T47D (cell line): ENCODE data around the gene LSS.
"Not testable (repeated sequence)": the region's sequence is repeated elsewhere in the genome, so short reads cannot be mapped to it uniquely, and the experiment has no call there.

Source experiments
- DNase-seq, 2 experiments: peaks; one replicate each; pipeline versions ENCODE4 v3.0.0 to v3.0.0-alpha.2; 2011 to 2012; ENCODE audit warnings: low read depth in 1 of 2, low spot score in 1 of 2
- JUND ChIP-seq: IDR thresholded peaks from 2 replicates; pipeline ENCODE4 v1.6.1; 2012; ENCODE audit warnings: low read depth
- in situ Hi-C: cut with HindIII; loops from 2 replicates; pipeline ENCODE4 v1.10.0; 2016; ENCODE audit warnings: low sequenced_read_pairs, low pct_unique_long_range_greater_than_20kb

LSS gene

DNA sequence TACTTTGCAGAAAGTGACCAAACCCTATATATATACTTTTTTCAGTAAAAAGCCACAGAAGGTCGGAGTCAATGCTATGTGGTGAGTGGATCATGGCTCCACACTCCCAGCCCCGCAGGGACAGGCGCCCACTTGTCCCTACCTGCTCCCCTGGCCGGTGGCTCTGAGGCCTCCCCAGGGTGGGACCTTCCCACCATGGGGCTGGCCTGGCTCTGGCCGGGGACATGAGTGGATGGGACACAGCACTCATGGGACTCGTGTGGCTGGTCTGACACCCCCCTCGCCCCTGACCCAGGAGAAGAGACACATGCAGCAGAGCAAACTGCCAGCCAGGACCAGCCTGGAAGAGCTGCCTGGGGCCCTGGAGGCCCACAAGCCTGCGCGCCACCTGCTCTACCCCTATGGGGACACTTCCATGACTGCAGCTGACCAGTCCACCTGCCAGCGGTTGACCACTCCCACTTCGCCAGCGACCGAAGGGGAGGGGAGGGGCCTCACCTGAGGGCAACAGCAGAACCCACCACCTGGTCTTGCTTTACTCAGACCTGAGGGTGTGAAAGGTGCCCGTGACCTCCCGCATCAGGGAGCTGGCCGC is 46.5 kb downstream of the LSS start:
- no peak for TF ChIP-seq JUND
- DNase-seq, result no peak
- in situ Hi-C loops, result no loop called here

DNA sequence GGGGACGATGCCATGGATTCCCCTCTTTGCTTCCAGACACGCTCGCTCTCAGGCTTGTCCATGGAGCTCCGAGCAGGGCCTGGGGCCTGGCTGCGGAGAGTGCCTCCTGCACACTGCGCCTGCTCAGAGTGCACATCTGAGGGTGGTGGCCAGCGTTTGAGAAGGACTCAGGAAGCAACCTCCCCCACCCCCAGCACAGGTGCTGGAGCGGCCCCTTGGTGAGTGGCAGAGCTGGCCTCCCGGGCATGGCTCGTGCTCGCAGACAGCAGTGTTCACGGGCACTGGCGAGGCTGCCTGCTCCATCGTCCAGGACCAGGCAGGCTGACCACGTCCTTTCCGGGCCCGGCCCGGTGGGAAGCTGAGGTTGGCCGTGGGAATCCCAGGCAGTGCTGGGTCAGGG is 47.1 kb downstream of the LSS start:
- TF ChIP-seq JUND, result no peak
- DNase-seq, result no peak
- in situ Hi-C loops, result no loop called here

DNA sequence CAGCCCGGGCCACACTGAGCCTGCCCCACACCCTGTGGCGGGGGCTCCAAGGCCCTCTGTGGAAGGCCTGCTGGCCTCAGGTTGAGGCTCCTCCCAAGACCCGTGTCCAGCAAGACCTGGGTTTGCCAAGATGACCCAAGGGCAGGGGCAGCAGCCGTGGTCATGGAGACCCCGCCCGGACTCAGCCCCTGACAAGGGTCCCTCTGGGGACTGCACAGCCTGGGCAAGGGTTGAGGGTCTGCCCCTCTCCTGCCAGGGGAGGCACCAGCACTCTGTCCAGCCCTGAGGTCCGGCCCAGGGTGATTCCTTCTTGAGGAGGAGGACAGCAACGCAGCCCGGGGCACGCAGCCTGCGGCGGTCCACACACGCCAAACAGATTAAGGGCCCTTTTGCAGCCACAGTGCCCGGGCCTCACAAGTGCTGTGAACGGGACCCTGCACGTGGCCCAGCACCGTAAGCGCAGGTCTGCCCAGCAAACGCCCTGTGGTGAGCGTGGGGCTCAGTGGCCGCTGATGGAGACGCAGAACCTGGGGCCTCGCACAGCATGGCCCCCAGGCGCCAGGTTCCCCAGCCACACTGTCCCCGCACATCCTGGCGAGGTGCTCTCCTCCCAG is 47.7 kb downstream of the LSS start:
- DNase-seq, result no peak
- in situ Hi-C loops, result no loop called here
- TF ChIP-seq JUND, result no peak

DNA sequence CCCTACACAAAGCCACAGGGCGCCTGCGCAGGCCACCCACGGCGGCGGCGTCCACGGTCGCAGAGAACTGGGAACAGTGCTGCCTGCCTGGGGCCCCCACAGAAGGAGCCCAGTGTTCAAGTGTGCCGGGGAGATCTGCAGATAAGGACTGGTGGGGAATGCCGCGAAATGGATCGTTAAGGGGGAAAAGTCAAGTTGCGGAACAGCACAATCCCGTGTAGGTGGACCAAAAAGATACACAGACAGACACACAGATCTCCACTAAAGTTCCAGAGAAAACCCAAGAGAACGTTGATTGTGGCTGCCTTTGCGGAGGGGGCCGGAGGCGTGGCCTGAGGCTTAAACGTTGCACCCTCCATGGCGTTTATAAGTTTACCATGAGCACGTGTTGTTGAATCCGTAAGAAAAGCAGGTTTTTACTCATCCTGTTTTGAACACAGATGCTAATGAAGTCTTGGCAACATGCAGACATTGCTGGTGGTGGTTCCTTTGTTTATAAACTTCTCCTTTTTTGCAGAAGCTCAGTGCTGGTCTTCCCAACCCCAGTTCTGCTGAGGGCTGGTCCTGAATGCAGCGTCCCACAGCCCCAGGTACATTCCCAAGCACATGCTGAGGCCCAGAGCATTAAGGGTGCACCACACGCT is 48.4 kb downstream of the LSS start:
- in situ Hi-C loops, result no loop called here
- no peak for DNase-seq
- TF ChIP-seq JUND, result no peak

DNA sequence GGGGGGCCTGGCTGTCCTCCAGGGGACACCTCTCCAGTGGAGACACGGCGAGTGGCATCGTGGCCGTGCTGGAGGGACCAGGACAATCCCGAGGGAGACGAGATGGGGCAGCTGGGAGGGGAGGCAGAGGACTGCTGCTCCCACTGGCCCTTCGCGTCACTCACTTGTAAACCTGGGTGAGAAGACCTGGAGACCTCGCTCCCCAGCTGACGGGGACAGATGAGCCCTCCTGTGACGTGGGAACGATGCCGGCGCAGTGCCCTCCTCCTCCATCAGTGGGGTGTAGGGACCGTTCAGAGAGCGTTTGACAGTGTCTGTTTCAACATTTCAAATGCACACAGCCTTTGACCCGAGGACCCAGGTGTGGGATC is 48.9 kb downstream of the LSS start:
- no peak for TF ChIP-seq JUND
- in situ Hi-C loops, result no loop called here
- DNase-seq, result no peak

DNA sequence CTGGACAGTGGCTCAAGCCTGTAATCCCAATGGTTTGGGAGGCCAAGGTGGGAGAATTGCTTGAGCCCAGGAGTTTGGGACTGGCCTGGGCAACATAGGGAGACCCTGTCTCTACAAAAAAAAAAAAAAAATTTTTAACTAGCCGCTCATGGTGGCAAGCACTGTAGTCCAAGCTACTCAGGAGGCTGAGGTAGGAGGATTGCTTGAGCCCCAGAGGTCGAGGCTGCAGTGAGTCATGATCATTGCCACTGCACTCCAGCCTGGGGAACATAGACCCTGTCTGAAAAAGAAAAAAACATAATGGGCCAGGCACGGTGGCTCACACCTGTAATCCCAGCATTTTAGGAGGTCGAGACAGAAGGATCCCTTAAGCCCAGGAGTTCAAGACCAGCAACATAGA is 49.6 kb downstream of the LSS start:
- no peak for DNase-seq
- TF ChIP-seq JUND, result no peak
- in situ Hi-C loops, result no loop called here

DNA sequence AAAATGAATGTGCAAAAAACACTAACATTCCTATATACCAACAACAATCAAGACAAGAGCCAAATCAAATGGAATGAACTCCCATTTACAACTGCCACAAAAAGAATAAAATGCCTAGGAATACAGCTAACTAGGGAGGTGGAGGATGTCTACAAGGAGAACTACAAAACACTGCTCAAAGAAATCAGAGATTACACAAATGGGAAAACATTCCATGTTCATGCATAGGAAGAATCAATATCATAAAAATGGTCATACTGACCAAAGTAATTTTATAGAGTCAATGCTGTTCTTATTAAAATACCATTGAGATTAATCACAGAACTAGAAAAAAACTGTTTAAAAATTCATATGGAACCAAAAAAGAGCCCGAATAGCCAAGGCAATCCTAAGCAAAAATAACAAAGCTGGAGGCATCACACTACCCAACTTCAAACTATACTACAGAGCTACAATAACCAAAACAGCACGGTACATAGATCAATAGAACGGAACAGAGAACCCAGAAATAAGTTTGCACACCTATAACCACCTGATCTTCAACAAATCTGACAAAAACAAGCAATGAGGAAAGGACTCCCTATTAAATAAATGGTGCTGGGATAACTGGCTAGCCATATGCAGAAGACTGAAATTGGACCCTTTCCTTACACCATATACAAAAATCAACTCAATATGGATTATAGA is 52.0 kb downstream of the LSS start:
- not testable (repeated sequence) for DNase-seq

DNA sequence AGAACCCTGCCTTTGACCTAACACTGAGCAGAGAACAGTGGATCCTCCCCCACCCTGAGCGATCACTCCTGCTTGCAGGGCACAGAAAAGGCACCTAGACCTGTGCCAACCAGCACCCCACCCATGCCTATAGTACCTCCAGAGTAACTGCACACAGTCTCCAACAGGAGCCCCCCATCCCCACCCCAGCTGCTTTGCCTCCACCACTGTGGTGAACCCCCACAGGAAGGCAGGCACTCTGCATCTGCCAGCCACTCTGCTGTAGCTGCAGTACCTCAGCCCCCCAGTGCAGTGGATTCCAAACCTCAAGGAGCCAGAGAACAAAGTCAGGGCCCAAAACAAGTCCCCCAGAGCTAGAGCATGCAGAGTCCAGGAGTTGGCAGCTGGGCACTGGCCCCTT is 55.0 kb downstream of the LSS start:
- TF ChIP-seq JUND, result no peak
- in situ Hi-C loops, result no loop called here
- no peak for DNase-seq

More for the DNA sequence above, 52.0 kb downstream of the LSS start:
- in situ Hi-C loops, result not testable (repeated sequence)

DNA sequence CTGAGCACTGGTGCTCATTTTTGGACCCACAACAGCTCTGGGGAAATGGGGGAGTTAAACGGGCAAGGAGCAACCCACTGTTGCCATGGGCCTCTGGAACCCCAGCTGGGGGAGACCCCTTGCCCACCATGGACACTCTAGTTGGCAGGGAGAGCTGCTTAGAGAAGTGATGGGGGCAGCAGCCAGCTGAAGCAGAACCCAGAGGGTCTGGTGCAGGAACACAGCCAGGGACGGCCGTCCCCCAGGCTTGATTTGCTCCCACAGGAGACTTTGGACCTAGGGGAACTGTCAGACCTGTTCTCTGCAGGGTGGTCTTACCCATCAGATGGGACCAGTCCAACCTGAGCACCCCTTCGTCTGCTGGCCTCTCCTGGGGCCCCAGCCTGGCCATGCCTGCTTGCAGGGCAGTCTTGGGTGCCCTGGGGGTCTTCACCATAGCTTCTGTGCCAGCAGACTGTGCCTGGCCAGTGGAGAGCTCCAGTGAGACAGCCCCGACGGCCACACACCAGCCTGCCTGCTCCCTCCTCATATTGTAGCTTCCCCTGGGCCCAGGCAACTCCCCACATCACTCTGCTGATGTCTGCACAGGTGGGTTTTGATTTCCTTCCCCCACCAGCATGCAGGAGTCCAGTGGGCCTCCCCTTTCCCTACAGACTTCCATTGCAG is 55.6 kb downstream of the LSS start:
- no peak for DNase-seq
- in situ Hi-C loops, result no loop called here
- TF ChIP-seq JUND, result no peak

DNA sequence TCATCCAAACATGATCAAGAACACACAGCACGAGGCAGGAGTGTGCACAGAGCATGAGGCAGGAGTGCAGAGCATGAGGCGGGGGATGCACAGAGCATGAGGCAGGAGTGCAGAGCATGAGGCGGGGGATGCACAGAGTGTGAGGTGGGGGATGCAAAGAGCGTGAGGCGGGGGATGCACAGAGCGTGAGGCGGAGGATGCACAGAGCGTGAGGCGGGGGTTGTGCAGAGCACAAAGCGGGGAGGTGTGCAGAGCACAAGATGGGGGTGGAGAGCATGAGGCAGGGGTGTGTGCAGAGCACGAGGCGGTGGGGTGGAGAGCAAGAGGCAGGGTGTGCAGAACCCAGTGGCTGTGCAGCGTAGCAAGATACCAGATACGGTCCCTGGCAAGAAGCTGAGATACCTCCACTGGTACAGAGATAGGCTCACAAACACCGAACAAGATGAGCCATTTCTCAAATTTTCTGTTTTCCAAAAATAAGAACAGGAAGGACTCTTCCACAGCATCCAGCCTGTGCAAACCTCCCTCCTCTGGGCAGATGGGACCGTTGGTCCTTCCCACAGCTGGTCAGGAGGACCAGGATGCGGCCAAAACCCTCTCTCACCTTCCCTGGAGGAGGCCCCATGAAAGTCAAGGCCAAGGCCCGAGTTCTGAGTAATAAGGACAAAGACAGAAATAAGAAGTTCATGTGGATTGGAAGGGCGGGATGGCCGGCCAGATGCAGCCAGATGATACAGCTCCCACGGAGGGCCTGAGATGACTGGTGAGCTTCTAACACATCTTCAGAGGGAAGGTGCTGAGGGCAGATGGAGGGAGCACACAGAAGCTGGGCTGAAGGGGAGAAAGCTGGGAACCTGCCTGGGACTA is 56.3 kb downstream of the LSS start:
- DNase-seq, result no peak
- in situ Hi-C loops, result no loop called here
- no peak for TF ChIP-seq JUND

DNA sequence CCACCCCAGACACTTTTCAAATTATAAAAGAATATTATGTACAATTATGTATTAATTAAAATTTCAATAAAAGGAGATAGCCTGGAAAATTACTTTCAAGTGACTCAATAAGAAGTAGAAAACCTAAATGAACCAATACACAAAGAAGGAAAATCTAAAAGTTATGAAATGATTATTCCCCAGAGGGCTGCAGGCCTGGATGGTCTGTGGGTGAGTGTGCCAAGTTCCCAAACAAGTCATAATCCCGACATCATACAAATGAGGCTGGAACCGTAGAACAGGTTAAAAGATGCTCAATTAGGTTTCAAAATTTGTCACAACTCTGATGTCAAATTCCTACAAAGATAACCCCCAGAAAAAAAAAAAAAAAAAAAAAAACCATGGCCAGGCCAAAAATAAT is 57.0 kb downstream of the LSS start:
- no peak for DNase-seq
- no peak for TF ChIP-seq JUND
- in situ Hi-C loops, result no loop called here

DNA sequence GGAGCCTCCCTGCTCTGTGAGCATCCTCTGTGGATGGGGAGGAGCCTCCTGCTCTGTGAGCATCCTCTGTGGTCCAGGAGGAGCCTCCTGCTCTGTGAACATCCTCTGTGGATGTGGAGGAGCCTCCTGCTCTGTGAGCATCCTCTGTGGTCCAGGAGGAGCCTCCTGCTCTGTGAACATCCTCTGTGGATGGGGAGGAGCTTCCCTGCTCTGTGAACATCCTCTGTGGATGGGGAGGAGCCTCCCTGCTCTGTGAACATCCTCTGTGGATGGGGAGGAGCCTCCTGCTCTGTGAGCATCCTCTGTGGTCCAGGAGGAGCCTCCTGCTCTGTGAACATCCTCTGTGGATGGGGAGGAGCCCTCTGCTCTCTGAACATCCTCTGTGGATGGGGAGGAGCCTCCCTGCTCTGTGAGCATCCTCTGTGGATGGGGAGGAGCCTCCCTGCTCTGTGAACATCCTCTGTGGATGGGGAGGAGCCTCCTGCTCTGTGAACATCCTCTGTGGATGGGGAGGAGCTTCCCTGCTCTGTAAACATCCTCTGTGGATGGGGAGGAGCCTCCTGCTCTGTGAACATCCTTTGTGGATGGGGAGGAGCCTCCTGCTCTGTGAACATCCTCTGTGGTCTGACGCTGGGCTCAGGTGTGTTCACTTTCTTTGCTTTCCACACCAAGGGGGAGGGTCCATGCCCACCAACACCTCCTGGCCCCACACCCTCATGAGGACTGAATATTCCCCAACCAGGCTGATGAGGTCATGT is 58.0 kb downstream of the LSS start:
- in situ Hi-C loops, DNase-seq: not testable (repeated sequence)
